Activated T-helper 17 cell treated with anti-CD3 and anti-CD28 coated beads, Interleukin-2, amount 50 U/mL, for 72 hours (primary cell): ENCODE data around the gene PTGDR2. TPM values are rescaled to one million over a fixed set of nuclear protein-coding genes. Genes with fewer than 3 reads are reported as not detected.

Source experiments
- ATAC-seq: fragments of 150-1000 bp; cut with Tn5 transposase; replicated peaks from 2 replicates; pipeline ENCODE4 v1.10.0; 2021; ENCODE audit warnings: mild to moderate bottlenecking, moderate library complexity
- H3K27ac Mint-ChIP-seq: one replicate; pipeline ENCODE4 v1.8.0; 2022; ENCODE audit warnings: mixed read lengths
- H3K27me3 Mint-ChIP-seq: one replicate; pipeline ENCODE4 v1.8.0; 2022; ENCODE audit warnings: mixed read lengths
- H3K36me3 Mint-ChIP-seq: one replicate; pipeline ENCODE4 v1.8.0; 2022; ENCODE audit warnings: low read depth, mild to moderate bottlenecking, mixed read lengths
- H3K4me1 Mint-ChIP-seq: one replicate; pipeline ENCODE4 v1.8.0; 2022; ENCODE audit warnings: mixed read lengths
- H3K4me3 Mint-ChIP-seq: one replicate; pipeline ENCODE4 v1.8.0; 2022; ENCODE audit warnings: mild to moderate bottlenecking, mixed read lengths
- H3K9me3 Mint-ChIP-seq: one replicate; pipeline ENCODE4 v1.8.0; 2022; ENCODE audit warnings: mixed read lengths
- total RNA-seq, 2 donors: library from RNA; stranded (reverse); gene quantifications; one replicate each; pipeline ENCODE4 v1.2.3, GENCODE V29; 2022

The PTGDR2 gene
- total RNA-seq, 2 donors from 2014 or later, result 0.19 to 0.37 TPM

DNA sequence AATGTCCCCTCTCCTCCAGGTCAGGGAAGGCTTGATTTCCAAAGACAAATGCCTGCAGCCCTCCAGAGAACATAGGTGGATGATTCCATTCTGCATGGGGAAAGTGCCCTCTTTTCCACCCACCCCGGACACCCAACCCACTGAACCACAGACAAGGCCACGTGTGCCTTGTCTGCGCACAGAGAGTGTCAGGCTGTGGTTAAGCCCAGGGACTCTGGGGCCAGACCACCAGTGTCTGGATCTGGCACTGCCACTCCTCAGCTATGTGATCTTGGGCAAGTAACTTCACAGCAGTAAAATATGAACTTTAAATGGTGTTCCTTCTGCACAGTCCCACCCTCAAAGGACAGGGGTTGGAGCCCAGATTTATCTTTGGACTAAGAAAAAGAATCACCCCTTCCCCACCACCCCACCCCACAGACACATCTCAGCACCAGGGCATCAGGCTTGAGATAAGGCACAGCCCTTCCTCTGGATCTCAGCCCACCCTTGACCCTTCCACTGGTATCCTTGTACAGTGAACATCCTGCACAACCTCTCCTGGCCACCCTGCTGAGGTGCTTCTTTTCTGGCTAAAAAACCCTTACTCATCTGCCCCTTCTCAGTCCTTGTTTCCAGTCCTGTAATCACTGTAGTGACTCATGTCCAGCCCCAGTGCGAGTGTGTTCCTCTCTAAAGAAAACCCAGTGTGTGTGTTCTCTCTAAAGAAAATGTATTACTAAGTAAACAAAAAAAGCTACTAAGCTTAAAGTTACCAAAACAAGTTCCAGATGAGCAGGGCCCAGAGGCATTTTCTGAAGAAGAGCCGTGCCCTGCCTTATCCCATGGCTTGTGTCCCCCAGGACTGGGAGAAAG, 1.9 kb upstream of the PTGDR2 start:
- H3K27ac Mint-ChIP-seq, result peak overlapping the region; percentile 85
- peak; percentile 80 for ATAC-seq

DNA sequence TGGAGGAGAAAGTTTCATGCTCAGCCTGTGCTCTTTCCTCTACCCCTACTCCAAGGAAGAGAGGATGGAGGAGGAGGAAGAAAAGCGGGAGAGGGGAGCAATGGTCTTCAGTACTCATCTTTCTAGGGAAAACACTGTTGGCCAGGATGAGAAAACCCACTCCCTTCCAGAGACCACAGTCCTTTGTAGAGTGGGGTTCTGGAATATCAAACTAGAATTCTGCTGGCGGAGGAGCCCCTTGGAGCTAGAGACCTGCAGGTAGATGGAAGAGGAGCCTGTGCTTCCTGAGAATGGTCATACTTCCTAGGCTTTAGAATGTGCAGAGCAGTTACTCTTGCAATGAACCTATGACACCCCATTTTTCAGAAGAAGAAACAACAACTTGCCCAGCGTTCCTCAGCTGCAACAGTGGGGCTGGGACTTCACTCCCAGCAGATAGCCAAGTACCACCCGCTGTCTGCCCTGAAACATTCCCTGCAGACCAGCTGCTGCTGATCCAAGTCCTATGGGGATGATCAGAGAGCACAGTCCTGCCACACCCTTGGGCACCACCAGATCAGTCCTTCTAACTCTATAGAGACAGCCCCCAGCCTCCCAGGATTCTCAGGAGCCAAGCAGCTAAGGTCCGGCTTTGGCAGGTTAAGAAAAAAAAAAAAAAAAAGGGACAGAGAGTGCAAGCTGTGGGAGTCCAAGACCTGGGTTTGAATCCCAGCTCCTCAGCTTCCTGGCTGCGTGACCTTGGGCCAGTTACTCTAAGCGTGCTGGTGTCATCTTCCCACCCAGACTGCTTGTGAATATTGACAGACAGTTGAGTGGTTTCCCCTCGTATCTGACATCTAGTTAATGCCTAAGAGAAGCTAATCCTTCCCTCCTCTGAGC, 664 bp downstream of the PTGDR2 start:
- Mint-ChIP-seq H3K9me3 (no peaks in the 10 kb centered on the region), H3K4me3 (no peak overlapping the region), H3K27ac (no peak overlapping the region), H3K27me3 (no peaks in the 10 kb centered on the region), H3K4me1 (peaks cover 5% of the 10 kb centered on the region), H3K36me3 (peaks cover 27% of the 10 kb centered on the region)
- ATAC-seq, result no peak

More for the DNA sequence above, 1.9 kb upstream of the PTGDR2 start:
- Mint-ChIP-seq H3K27me3 (no peaks in the 10 kb centered on the region), H3K9me3 (no peaks in the 10 kb centered on the region), H3K4me1 (peaks cover 5% of the 10 kb centered on the region), H3K4me3 (no peak overlapping the region), H3K36me3 (peaks cover 5% of the 10 kb centered on the region)

DNA sequence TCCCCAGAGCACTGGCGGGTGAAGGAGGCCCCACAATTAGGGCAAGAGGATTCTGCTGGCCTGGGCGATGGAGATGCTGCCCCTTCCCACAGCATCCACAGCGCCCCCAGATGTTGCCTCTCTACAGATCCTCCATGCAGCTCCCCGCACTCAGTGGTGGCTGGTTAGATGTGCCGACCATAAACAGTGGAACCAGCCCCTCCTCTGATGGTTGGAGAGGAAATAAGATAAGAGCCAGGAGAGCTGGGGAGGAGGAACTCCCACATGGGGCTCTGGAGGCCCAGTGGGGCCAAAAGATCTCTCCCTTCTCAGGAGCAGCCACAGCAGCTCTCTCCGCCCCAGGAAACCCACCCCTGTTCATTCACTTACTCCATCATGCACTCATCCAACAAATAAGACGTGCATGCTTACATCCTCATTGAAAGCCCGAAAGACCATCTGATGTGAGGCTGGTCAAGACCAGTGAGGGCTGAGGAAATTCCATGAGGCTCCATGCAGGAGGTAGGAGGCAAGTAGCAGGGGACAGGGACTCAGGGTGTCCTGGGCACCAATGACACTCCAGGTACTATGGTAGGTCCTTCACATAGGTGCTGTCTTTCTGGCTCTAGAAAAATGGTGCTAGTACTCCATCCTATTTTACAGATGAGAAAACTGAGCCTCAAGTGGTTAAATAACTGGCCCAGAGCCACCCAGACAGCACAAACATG, 1.5 kb downstream of the PTGDR2 start:
- H3K4me3 Mint-ChIP-seq, result no peak overlapping the region
- H3K9me3 Mint-ChIP-seq, result no peaks in the 10 kb centered on the region
- ATAC-seq, result no peak
- H3K27ac Mint-ChIP-seq, result no peak overlapping the region
- peaks cover 5% of the 10 kb centered on the region for H3K4me1 Mint-ChIP-seq
- no peaks in the 10 kb centered on the region for H3K27me3 Mint-ChIP-seq
- peaks cover 35% of the 10 kb centered on the region for H3K36me3 Mint-ChIP-seq

DNA sequence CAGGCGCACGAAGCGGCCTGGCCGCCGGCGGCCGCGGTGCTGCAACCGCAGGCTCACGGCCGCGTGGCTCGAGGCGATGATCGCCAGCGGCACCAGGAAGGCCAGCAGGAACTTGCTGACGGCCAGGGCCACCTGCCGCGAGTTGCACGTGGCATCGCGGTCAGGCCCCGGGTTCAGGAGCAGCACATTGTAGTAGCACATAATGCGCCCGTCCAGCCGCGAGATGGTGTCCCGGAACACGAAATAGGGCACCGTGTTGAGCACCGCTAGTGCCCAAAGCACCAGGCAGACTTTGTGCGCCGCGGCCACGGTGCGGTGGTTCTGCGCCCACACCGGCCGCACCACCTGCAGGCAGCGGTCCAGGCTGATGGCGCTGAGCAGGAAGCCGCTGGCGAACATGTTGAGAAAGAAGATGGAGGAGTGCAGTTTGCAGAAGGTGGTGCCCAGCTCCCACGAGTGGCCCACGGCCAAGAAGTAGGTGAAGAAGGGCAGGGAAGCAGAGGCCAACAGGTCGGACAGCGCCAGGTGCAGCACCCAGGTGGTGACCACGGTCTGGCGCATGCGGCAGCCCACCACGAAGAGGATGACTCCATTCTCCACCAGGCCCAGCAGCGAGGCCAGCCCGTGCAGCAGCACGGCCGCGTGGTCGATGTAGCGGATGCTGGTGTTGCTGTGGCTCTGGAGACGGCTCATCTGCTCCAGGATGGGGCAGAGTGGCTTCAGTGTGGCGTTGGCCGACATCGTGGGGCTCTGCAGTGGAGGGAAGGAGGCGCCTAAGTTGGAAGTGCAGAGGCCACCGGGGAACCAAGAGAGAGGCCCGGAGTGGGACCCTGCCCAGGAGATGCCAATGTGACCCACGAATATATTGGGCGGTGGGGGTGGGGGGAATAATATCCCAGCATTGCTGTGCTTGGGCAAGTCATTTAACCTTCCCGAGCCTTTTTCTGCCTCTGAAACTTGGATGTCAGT, 2.5 kb downstream of the PTGDR2 start:
- H3K9me3 Mint-ChIP-seq, result no peaks in the 10 kb centered on the region
- ATAC-seq, result no peak
- H3K27ac Mint-ChIP-seq, result no peak overlapping the region
- no peak overlapping the region for H3K4me3 Mint-ChIP-seq
- H3K27me3 Mint-ChIP-seq, result no peaks in the 10 kb centered on the region
- H3K36me3 Mint-ChIP-seq, result peaks cover 45% of the 10 kb centered on the region
- H3K4me1 Mint-ChIP-seq, result peaks cover under 1% of the 10 kb centered on the region

DNA sequence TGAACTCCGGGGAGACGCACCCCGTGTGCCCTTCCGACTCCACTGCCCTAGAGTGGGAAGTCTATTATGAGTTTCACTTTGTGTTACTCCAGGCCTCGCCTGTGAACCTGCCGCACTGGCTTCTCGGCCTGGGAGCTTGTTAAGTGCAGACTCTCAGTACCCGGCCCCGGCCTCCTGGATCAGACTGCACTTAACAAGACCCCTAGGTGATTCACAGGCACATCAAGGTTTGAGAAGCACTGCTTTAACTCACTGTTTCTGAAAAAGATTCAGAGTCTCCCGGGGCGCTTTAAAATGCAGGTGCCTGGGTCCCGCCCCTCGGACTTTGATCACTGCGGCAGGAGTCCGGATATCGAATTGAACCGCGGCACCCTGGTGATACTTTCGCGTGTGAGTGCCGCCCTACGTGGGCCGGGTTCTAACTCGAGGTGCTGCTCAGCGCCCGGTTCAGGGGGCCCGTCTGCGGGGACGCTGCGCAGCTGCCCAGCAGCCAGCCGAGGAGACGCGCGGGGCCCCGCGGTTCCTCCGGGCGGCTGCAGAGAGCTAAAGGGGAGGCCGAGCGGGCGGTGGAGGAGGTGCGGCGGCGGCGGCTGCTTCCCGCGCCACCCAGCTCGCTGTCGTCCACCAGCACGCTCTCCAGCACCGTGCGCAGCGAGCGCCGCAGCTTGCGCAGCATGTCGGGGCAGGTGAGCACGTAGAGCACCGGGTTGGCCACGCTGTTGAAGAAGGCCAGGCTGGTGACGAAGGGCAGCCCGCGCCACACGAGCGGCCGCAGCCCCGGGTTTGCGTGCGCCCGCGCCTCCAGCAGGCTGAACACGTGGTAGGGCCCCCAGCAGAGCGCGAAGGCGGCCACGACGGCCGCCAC, 3.4 kb downstream of the PTGDR2 start:
- no peak for ATAC-seq
- H3K4me3 Mint-ChIP-seq, result no peak overlapping the region
- H3K36me3 Mint-ChIP-seq, result peaks cover 54% of the 10 kb centered on the region
- H3K27ac Mint-ChIP-seq, result no peak overlapping the region
- H3K27me3 Mint-ChIP-seq, result no peaks in the 10 kb centered on the region
- no peaks in the 10 kb centered on the region for H3K4me1 Mint-ChIP-seq
- H3K9me3 Mint-ChIP-seq, result no peaks in the 10 kb centered on the region

DNA sequence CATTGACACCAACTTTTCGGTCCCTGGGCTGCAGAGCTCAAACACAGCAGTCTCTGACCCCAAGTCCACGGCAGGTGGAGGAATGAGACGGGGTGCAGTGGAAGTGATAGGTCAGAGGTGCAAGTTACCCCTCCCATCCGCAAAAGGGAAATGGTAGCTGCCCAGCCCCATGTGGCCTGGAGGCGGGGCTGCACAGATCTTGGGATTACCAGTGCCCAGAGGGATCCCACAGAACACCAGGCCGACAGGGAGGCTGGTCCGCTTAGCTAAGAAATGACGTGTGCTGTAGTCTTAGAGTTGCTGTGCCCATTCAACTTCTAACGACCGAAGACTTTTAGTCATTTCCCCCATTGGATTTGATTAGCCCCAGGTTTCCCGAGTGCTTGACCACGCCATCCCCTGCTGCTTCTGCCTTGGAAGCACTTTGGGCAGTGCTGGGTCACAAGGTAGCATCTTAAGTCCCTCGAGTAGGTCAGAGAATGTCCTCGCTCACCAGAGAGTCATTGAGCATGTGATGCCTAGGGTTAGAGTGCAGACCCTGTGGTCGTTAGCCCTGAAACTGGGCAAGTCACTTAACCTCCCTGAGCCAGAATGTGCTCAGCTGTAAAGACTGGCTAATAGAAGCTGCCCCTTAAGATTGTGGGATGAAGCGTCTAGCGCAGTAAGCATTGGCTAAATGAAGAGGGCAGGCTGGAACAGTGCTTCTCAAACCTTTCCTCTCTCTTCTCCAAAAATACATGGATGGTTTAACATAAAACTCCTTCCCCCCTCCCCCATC, 4.2 kb downstream of the PTGDR2 start:
- no peak overlapping the region for H3K27ac Mint-ChIP-seq
- no peaks in the 10 kb centered on the region for H3K27me3 Mint-ChIP-seq
- H3K4me1 Mint-ChIP-seq, result no peaks in the 10 kb centered on the region
- no peaks in the 10 kb centered on the region for H3K9me3 Mint-ChIP-seq
- ATAC-seq, result no peak
- peaks cover 63% of the 10 kb centered on the region for H3K36me3 Mint-ChIP-seq
- H3K4me3 Mint-ChIP-seq, result no peak overlapping the region

DNA sequence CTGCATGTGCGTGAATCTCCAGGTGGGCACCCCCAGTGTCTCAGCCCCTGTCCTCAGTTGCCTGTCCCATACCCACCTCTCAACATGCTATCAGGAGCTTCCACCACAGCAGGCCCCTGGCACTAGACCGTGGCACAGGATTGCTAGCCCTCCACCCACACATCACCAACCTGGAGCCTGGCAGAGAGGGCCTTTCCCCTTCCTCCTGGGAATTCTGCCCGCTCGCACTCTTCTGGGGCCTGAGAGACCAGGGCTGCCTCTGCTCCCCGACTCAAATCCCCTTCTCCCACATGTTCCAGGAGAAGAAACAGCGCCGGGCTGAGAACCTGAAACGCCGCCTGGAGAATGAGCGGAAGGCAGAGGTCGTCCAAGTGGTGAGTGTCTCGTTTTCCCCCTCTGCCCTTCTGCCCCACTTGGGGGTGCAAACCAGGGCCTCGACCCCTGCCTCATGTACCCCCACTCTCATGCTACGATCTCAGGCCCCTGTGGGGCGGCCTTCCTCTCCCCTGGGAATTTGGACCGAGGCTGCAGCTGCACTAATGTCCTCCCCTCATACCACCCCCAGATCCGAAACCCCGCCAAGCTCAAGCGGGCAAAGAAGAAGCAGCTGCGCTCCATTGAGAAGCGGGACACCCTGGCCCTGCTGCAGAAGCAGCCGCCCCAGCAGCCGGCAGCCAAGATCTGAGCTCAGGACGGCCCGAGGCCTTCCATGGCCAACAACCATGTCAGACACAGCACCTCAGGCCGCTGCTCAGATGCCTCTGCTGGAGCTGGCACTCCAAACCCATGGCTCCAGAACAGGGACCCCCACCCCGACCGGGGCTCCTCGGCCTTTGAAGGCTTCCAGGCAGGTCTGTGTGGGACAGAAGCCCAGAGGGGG, 5.9 kb downstream of the PTGDR2 start:
- Mint-ChIP-seq H3K27ac (no peak overlapping the region), H3K9me3 (no peaks in the 10 kb centered on the region), H3K27me3 (no peaks in the 10 kb centered on the region), H3K4me3 (no peak overlapping the region), H3K4me1 (peaks cover 7% of the 10 kb centered on the region), H3K36me3 (peaks cover 77% of the 10 kb centered on the region)
- no peak for ATAC-seq

DNA sequence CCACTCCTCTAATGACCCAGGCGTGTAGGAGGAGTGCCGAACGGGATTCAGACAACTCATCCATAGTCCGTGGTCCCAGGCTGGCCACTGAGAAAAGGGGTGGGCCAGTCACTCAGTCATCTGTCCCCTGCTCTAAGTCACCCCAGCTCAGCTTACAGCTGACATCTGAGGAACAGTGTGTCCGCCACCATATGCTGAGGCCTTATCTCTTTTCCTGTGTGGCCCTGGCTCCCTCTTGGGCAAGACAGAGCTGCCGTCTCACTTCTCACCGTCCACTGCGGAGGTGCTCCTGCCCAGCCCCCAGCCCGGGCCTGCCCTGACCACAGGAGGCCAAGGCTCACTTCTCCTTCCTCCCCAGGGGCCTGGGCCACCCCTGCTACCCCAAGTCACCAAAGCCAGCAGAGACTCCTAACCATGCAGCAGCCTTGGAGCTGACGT, 7.0 kb downstream of the PTGDR2 start:
- ATAC-seq, result no peak
- no peaks in the 10 kb centered on the region for H3K9me3 Mint-ChIP-seq
- peaks cover 17% of the 10 kb centered on the region for H3K4me1 Mint-ChIP-seq
- no peaks in the 10 kb centered on the region for H3K27me3 Mint-ChIP-seq
- H3K36me3 Mint-ChIP-seq, result peaks cover 89% of the 10 kb centered on the region
- H3K27ac Mint-ChIP-seq, result peak overlapping the region; percentile 73
- no peak overlapping the region for H3K4me3 Mint-ChIP-seq

DNA sequence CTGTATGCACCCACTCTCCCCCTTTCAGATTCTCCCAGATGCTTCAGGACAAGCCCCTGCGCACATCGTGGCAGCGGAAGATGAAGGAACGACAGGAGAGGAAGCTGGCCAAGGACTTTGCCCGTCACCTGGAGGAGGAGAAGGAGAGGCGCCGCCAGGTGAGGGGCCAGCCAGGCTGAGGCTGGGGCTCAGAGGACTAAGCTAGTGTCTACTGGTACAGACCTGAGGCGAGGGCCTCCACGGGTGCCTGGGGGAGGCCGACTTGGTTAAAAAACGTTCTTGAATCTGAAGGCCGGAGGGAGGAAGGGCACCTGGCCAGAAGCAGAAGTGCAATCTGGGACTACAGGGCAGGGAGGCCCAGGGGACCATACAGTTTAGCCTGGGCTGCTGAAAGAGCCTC, 7.9 kb downstream of the PTGDR2 start:
- Mint-ChIP-seq H3K4me1 (peaks cover 22% of the 10 kb centered on the region), H3K27me3 (no peaks in the 10 kb centered on the region), H3K36me3 (peaks cover 93% of the 10 kb centered on the region), H3K27ac (no peak overlapping the region), H3K4me3 (no peak overlapping the region), H3K9me3 (no peaks in the 10 kb centered on the region)
- no peak for ATAC-seq

DNA sequence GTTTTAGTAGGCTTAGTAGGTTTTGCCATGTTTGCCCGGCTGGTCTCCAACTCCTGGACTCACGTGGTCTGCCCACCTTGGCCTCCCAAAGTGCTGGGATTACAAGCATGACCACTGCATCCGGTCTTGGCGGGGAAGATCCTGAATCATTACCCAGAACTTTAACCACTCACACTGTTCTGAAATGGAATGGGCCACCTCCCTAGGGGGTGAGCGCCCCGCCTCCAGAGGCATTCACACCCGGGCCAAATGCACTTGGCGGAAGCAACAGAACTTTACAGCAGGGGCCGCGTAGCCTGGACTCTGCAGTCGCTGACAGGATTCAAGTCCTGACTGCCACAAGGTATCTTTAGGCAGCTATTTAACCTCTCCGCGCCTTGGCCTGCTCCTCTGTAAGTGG, 8.5 kb downstream of the PTGDR2 start:
- Mint-ChIP-seq H3K9me3 (no peaks in the 10 kb centered on the region), H3K36me3 (peaks cover 98% of the 10 kb centered on the region), H3K27ac (no peak overlapping the region), H3K27me3 (no peaks in the 10 kb centered on the region), H3K4me1 (peaks cover 22% of the 10 kb centered on the region), H3K4me3 (no peak overlapping the region)
- no peak for ATAC-seq

DNA sequence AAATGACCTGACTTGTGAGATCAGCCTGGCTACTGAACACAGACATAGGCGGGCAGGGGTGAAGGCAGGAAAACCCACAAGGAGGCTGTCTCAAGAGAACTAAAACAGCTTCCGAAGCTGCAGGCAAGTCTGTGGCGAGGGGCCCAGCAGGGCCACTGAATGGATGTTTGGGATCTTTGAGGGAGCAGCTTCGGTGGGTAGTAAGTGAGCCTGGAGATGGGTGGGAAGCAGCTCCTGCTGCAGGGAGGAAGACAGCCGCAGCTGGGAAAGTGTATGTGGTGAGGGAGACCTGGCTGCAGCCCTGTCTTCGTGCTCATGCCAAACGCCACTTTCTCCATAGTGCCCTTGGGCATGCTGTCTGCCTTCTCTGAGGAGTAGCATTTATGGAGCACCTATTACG, 10.4 kb downstream of the PTGDR2 start:
- Mint-ChIP-seq H3K27me3 (no peaks in the 10 kb centered on the region), H3K27ac (peak overlapping the region; percentile 95), H3K4me1 (peaks cover 33% of the 10 kb centered on the region), H3K9me3 (peaks cover 4% of the 10 kb centered on the region), H3K4me3 (peak overlapping the region; percentile 94), H3K36me3 (peaks cover 87% of the 10 kb centered on the region)
- ATAC-seq, result no peak

DNA sequence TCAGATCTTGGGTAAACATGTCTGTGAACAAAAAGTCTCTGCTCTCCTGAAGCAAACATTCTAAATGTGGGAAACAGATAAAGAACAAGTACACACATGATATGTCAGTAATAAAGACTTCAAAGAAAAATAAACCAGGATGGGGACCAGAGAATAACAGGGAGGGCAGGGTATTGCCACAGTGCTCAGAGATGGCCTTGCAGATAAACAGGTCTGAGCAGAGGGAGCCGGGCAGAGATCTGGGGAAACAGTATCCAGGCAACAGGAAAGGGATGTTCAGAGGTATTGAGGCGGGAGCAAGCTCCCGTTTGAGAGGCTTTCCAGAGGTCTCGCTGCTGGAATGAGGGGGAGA, 10.9 kb downstream of the PTGDR2 start:
- Mint-ChIP-seq H3K9me3 (peaks cover 4% of the 10 kb centered on the region), H3K27ac (peak overlapping the region; percentile 95)

More for the DNA sequence above, 10.9 kb downstream of the PTGDR2 start:
- Mint-ChIP-seq H3K27me3 (no peaks in the 10 kb centered on the region), H3K4me3 (peak overlapping the region; percentile 94), H3K36me3 (peaks cover 82% of the 10 kb centered on the region), H3K4me1 (peaks cover 33% of the 10 kb centered on the region)
- no peak for ATAC-seq
